ENCODE measurements around the gene DUSP7. TPM values are rescaled to one million over a fixed set of nuclear protein-coding genes. Genes with fewer than 3 reads are reported as not detected.

DUSP7 gene
- total and polyA plus RNA-seq, 2 donors from 2014 or later = 10.1 to 19.8 TPM

DNA sequence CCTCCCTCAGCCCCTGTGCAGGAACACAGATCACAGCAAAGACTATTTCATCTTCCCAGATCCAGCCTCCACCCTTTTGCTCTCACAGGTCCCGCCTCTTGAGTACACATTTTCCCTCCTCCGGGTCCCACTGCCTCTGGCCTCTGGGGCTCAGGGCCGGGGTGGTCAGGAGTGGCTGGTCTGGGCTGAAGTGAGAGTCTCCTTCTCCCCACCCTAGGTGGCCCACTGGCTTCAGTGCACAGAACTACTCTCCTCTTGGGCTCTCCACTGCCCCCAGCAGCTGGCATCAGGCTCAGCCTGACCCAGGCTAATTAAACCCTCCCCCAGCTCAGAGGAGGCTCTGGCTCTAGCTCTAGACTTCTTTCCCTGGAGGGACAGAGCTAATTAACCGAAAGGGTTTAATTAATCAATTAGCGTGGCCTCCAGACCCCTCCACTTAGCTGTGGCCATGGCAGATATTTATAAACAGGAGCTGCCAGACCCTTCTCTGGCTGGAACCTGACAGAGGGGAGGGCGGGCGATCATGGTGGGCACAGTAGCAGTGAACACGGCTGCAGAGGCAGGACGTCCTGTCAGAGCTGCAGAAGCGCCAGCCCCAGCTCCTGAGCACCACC, 15.1 kb downstream of the DUSP7 start:
- Histone ChIP-seq H3K4me1 (ENCODE audit: control insufficient read depth in 2 of 3, insufficient read depth in 2 of 3, low read depth in 1 of 3, low read length in 3 of 3) (peaks cover 0 to 2% (median 0%) of the 10 kb centered on the region in 3 donors), H3K36me3 (ENCODE audit: control insufficient read depth in 2 of 3, insufficient read depth in 3 of 3, low read length in 3 of 3) (no peaks in the 10 kb centered on the region), H3K27ac (ENCODE audit: low read depth in 2 of 2, low read length in 2 of 2) (peak overlapping the region in 1 of 2 donors; percentile 11), H3K9ac (ENCODE audit: low read length in 3 of 3) (no peak overlapping the region), H3K9me3 (ENCODE audit: control insufficient read depth in 2 of 3, insufficient read depth in 1 of 3, low read length in 3 of 3) (no peaks in the 10 kb centered on the region), H3K4me3 (ENCODE audit: low read length in 3 of 3) (no peak overlapping the region), H3K27me3 (ENCODE audit: control insufficient read depth, insufficient read depth, low read length) (no peaks in the 10 kb centered on the region)
- TF ChIP-seq, protein P1, sequence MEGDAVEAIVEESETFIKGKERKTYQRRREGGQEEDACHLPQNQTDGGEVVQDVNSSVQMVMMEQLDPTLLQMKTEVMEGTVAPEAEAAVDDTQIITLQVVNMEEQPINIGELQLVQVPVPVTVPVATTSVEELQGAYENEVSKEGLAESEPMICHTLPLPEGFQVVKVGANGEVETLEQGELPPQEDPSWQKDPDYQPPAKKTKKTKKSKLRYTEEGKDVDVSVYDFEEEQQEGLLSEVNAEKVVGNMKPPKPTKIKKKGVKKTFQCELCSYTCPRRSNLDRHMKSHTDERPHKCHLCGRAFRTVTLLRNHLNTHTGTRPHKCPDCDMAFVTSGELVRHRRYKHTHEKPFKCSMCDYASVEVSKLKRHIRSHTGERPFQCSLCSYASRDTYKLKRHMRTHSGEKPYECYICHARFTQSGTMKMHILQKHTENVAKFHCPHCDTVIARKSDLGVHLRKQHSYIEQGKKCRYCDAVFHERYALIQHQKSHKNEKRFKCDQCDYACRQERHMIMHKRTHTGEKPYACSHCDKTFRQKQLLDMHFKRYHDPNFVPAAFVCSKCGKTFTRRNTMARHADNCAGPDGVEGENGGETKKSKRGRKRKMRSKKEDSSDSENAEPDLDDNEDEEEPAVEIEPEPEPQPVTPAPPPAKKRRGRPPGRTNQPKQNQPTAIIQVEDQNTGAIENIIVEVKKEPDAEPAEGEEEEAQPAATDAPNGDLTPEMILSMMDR (IDR thresholded peaks at IDR 0.05; ENCODE audit: borderline replicate concordance, extremely low read depth, insufficient read depth) = no peak
- no peak for FAIRE-seq
- intact Hi-C loops (cut with DNase I) = no loop called here
- peak in 4 of 5 donors; percentile 26 to 58 (median 46) for DNase-seq

DNA sequence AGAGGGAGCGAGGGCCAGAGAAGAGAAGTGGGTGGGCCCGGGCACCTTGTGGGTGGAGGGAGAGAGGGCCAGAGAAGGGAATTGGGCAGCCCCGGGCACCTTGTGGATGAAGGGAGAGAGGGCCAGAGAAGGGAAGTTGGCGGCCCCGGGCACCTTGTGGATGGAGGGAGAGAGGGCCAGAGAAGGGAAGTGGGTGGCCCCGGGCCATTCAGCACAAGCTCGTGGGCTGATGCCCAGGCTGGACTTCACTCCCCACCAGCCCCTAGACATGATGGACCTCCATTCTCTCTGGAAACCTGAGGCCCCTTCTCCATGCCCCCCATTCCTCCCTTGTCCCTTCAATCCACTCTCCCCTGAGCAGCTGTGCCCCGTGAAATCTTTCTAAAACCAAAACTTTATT, 15.8 kb downstream of the DUSP7 start:
- Histone ChIP-seq H3K27me3 (ENCODE audit: control insufficient read depth, insufficient read depth, low read length) (no peaks in the 10 kb centered on the region), H3K4me1 (ENCODE audit: control insufficient read depth in 2 of 3, insufficient read depth in 2 of 3, low read depth in 1 of 3, low read length in 3 of 3) (no peaks in the 10 kb centered on the region), H3K27ac (ENCODE audit: low read depth in 2 of 2, low read length in 2 of 2) (peak overlapping the region in 1 of 2 donors; percentile 11), H3K4me3 (ENCODE audit: low read length in 3 of 3) (no peak overlapping the region), H3K9me3 (ENCODE audit: control insufficient read depth in 2 of 3, insufficient read depth in 1 of 3, low read length in 3 of 3) (no peaks in the 10 kb centered on the region), H3K36me3 (ENCODE audit: control insufficient read depth in 2 of 3, insufficient read depth in 3 of 3, low read length in 3 of 3) (no peaks in the 10 kb centered on the region), H3K9ac (ENCODE audit: low read length in 3 of 3) (no peak overlapping the region)
- no peak for FAIRE-seq
- TF ChIP-seq, protein P1 (IDR thresholded peaks at IDR 0.05; ENCODE audit: borderline replicate concordance, extremely low read depth, insufficient read depth) = no peak
- no peak for DNase-seq
- intact Hi-C loops (cut with DNase I) = no loop called here

DNA sequence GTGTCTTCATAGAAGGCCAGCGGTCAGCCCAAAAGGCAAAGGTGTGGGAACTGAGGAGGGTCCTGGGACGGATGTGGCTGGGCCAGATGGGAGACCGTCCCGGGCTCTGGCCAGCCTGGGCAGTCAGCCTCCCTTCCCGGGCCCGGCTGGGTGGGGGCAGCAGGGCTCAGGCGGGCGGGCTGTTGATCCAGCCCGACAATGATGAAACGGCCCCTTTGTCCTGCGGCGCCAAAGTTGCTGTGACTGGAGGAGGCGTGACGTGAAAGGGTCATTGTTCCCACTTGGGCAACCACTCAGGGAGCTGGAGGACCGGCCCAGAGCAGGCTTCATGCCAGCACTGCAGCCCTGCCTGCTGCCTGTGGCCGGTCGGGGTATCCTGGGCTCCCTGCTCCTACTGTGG, 16.5 kb downstream of the DUSP7 start:
- no peak overlapping the region for H3K4me3 ChIP-seq (ENCODE audit: low read length in 3 of 3)
- TF ChIP-seq, protein P1 (IDR thresholded peaks at IDR 0.05; ENCODE audit: borderline replicate concordance, extremely low read depth, insufficient read depth) = no peak
- no peaks in the 10 kb centered on the region for H3K36me3 ChIP-seq (ENCODE audit: control insufficient read depth in 2 of 3, insufficient read depth in 3 of 3, low read length in 3 of 3)
- no peak overlapping the region for H3K9ac ChIP-seq (ENCODE audit: low read length in 3 of 3)
- intact Hi-C loops (cut with DNase I) = no loop called here
- H3K4me1 ChIP-seq (ENCODE audit: control insufficient read depth in 2 of 3, insufficient read depth in 2 of 3, low read depth in 1 of 3, low read length in 3 of 3) = no peaks in the 10 kb centered on the region
- H3K9me3 ChIP-seq (ENCODE audit: control insufficient read depth in 2 of 3, insufficient read depth in 1 of 3, low read length in 3 of 3) = no peaks in the 10 kb centered on the region
- H3K27ac ChIP-seq (ENCODE audit: low read depth in 2 of 2, low read length in 2 of 2) = peak overlapping the region; percentile 48 to 69
- DNase-seq (peak in 2 of 5 donors; percentile 56 to 87), FAIRE-seq (no peak)
- no peaks in the 10 kb centered on the region for H3K27me3 ChIP-seq (ENCODE audit: control insufficient read depth, insufficient read depth, low read length)

DNA sequence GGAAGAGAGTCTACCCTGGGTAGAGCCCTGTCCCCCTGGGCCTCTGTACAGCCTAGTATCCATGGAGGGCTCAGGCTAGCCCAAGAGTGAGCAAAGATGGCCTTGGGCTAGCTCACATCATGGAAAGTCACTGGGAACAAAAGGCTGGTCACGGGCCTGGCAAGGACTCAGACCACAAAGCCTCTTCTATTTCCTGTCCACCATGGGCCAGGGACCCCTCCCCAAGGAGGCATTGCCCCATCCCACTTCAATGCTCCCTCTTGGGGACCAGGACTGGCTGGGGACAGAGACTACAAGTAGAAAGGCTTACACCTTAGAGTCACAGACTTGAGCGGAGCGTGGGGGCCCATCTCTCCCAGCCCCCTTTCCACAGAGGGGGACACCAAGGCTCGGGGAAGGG, 16.9 kb downstream of the DUSP7 start:
- no peak overlapping the region for H3K9ac ChIP-seq (ENCODE audit: low read length in 3 of 3)
- DNase-seq (no peak), FAIRE-seq (no peak)
- TF ChIP-seq, protein P1 (IDR thresholded peaks at IDR 0.05; ENCODE audit: borderline replicate concordance, extremely low read depth, insufficient read depth) = no peak
- H3K27me3 ChIP-seq (ENCODE audit: control insufficient read depth, insufficient read depth, low read length) = no peaks in the 10 kb centered on the region
- no peaks in the 10 kb centered on the region for H3K4me1 ChIP-seq (ENCODE audit: control insufficient read depth in 2 of 3, insufficient read depth in 2 of 3, low read depth in 1 of 3, low read length in 3 of 3)
- no peaks in the 10 kb centered on the region for H3K9me3 ChIP-seq (ENCODE audit: control insufficient read depth in 2 of 3, insufficient read depth in 1 of 3, low read length in 3 of 3)
- no peaks in the 10 kb centered on the region for H3K36me3 ChIP-seq (ENCODE audit: control insufficient read depth in 2 of 3, insufficient read depth in 3 of 3, low read length in 3 of 3)
- intact Hi-C loops (cut with DNase I) = no loop called here
- peak overlapping the region; percentile 48 to 69 for H3K27ac ChIP-seq (ENCODE audit: low read depth in 2 of 2, low read length in 2 of 2)
- no peak overlapping the region for H3K4me3 ChIP-seq (ENCODE audit: low read length in 3 of 3)
